Choroid plexus epithelial cell (primary cell): ENCODE data around the gene AAGAB.

Experiments used
- DNase-seq: peaks from one replicate; pipeline ENCODE4 v3.0.0-alpha.2; 2010; ENCODE audit warnings: low read depth
- H3K4me3 ChIP-seq: 2 replicates; pipeline ENCODE4 v1.5.1; 2011; ENCODE audit warnings: low read depth, mild to moderate bottlenecking, control low read depth, low read length, moderate library complexity
- CTCF ChIP-seq: conservative IDR thresholded peaks from 2 replicates; pipeline ENCODE4 v1.5.1; 2011; ENCODE audit warnings: low read depth, mild to moderate bottlenecking, control low read depth, inconsistent platforms, low read length, moderate library complexity

AAGAB gene

GRCh38 chr15:67187351-67187854, 67.1 kb downstream of the AAGAB start:
- peak; percentile 1 for DNase-seq
- H3K4me3 ChIP-seq, result no peak overlapping the region
- no peak for TF ChIP-seq CTCF

- TF ChIP-seq CTCF, result no peak
- DNase-seq, result peak; percentile 2
- no peak overlapping the region for H3K4me3 ChIP-seq
Observed at GRCh38 chr15:67186688-67187087, 67.8 kb downstream of the AAGAB start.

GRCh38 chr15:67186226-67186649, 68.2 kb downstream of the AAGAB start:
- H3K4me3 ChIP-seq, result no peak overlapping the region
- no peak for TF ChIP-seq CTCF
- DNase-seq, result no peak

- no peak for TF ChIP-seq CTCF
- no peak overlapping the region for H3K4me3 ChIP-seq
- peak; percentile 78 for DNase-seq
Observed at GRCh38 chr15:67185621-67186225, 68.7 kb downstream of the AAGAB start.

- no peak for DNase-seq
- no peak for TF ChIP-seq CTCF
- no peak overlapping the region for H3K4me3 ChIP-seq
Observed at GRCh38 chr15:67185051-67185450, 69.4 kb downstream of the AAGAB start.

- no peak overlapping the region for H3K4me3 ChIP-seq
- no peak for TF ChIP-seq CTCF
- no peak for DNase-seq
Observed at GRCh38 chr15:67184208-67184925, 70.1 kb downstream of the AAGAB start.
